ENCODE data around the gene LRRC17. TPM values are rescaled to one million over a fixed set of nuclear protein-coding genes. Genes with fewer than 3 reads are reported as not detected.

Gene LRRC17
- total RNA-seq, 1 donor from 2014 or later = 0.92 TPM

- H3K9me3 Mint-ChIP-seq (ENCODE audit: unreplicated experiment) = no peaks in the 10 kb centered on the region
- H3K4me1 Mint-ChIP-seq (ENCODE audit: unreplicated experiment) = no peaks in the 10 kb centered on the region
- no peak overlapping the region for H3K27ac Mint-ChIP-seq (ENCODE audit: unreplicated experiment)
- DNase-seq (ENCODE audit: low spot score) = no peak
- H3K27me3 Mint-ChIP-seq (ENCODE audit: unreplicated experiment) = no peaks in the 10 kb centered on the region
- H3K4me3 Mint-ChIP-seq (ENCODE audit: unreplicated experiment) = no peak overlapping the region
- TF ChIP-seq CTCF (IDR thresholded peaks at IDR 0.05; ENCODE audit: unreplicated experiment) = no peak
- no peaks in the 10 kb centered on the region for H3K36me3 Mint-ChIP-seq (ENCODE audit: low read depth, unreplicated experiment)
Observed at GRCh38 chr7:102918845-102919244, 6.0 kb downstream of the LRRC17 start.

- no peak for TF ChIP-seq CTCF (IDR thresholded peaks at IDR 0.05; ENCODE audit: unreplicated experiment)
- Mint-ChIP-seq H3K9me3 (ENCODE audit: unreplicated experiment) (no peaks in the 10 kb centered on the region), H3K4me3 (ENCODE audit: unreplicated experiment) (no peak overlapping the region), H3K27ac (ENCODE audit: unreplicated experiment) (no peak overlapping the region), H3K4me1 (ENCODE audit: unreplicated experiment) (peaks cover 4% of the 10 kb centered on the region), H3K27me3 (ENCODE audit: unreplicated experiment) (no peaks in the 10 kb centered on the region), H3K36me3 (ENCODE audit: low read depth, unreplicated experiment) (no peaks in the 10 kb centered on the region)
- DNase-seq (ENCODE audit: low spot score) = no peak
Observed at GRCh38 chr7:102925976-102926782, 13.4 kb downstream of the LRRC17 start.

GRCh38 chr7:102926783-102927140 is 14.0 kb downstream of the LRRC17 start:
- Mint-ChIP-seq H3K27me3 (ENCODE audit: unreplicated experiment) (no peaks in the 10 kb centered on the region), H3K36me3 (ENCODE audit: low read depth, unreplicated experiment) (no peaks in the 10 kb centered on the region), H3K9me3 (ENCODE audit: unreplicated experiment) (no peaks in the 10 kb centered on the region), H3K4me3 (ENCODE audit: unreplicated experiment) (no peak overlapping the region), H3K4me1 (ENCODE audit: unreplicated experiment) (peaks cover 4% of the 10 kb centered on the region), H3K27ac (ENCODE audit: unreplicated experiment) (no peak overlapping the region)
- no peak for TF ChIP-seq CTCF (IDR thresholded peaks at IDR 0.05; ENCODE audit: unreplicated experiment)
- DNase-seq (ENCODE audit: low spot score) = no peak

- H3K4me1 Mint-ChIP-seq (ENCODE audit: unreplicated experiment) = peaks cover 4% of the 10 kb centered on the region
- H3K36me3 Mint-ChIP-seq (ENCODE audit: low read depth, unreplicated experiment) = no peaks in the 10 kb centered on the region
- no peak for TF ChIP-seq CTCF (IDR thresholded peaks at IDR 0.05; ENCODE audit: unreplicated experiment)
- no peak overlapping the region for H3K4me3 Mint-ChIP-seq (ENCODE audit: unreplicated experiment)
- no peaks in the 10 kb centered on the region for H3K9me3 Mint-ChIP-seq (ENCODE audit: unreplicated experiment)
- DNase-seq (ENCODE audit: low spot score) = no peak
- H3K27ac Mint-ChIP-seq (ENCODE audit: unreplicated experiment) = no peak overlapping the region
- no peaks in the 10 kb centered on the region for H3K27me3 Mint-ChIP-seq (ENCODE audit: unreplicated experiment)
Observed at GRCh38 chr7:102927312-102927933, 14.6 kb downstream of the LRRC17 start.

- Mint-ChIP-seq H3K36me3 (ENCODE audit: low read depth, unreplicated experiment) (no peaks in the 10 kb centered on the region), H3K4me1 (ENCODE audit: unreplicated experiment) (peaks cover 22% of the 10 kb centered on the region), H3K4me3 (ENCODE audit: unreplicated experiment) (no peak overlapping the region), H3K27me3 (ENCODE audit: unreplicated experiment) (no peaks in the 10 kb centered on the region), H3K9me3 (ENCODE audit: unreplicated experiment) (no peaks in the 10 kb centered on the region), H3K27ac (ENCODE audit: unreplicated experiment) (no peak overlapping the region)
- no peak for DNase-seq (ENCODE audit: low spot score)
- TF ChIP-seq CTCF (IDR thresholded peaks at IDR 0.05; ENCODE audit: unreplicated experiment) = no peak
Observed at GRCh38 chr7:102931757-102932156, 19.0 kb downstream of the LRRC17 start.
